BLaER1 (cell line): ENCODE results near the gene EPHA6.

Experiments used
- H3K27ac ChIP-seq: shearing (Covaris generic); formaldehyde crosslinking; 2 replicates; pipeline ENCODE4 v1.8.1; 2022
- H3K27me3 ChIP-seq: shearing (Covaris generic); formaldehyde crosslinking; 2 replicates; pipeline ENCODE4 v1.8.1; 2022
- H3K36me3 ChIP-seq: shearing (Covaris generic); formaldehyde crosslinking; 2 replicates; pipeline ENCODE4 v1.8.1; 2022
- H3K4me1 ChIP-seq: shearing (Covaris generic); formaldehyde crosslinking; 2 replicates; pipeline ENCODE4 v1.8.1; 2022
- H3K4me2 ChIP-seq: shearing (Covaris generic); formaldehyde crosslinking; 2 replicates; pipeline ENCODE4 v1.8.1; 2022
- H3K4me3 ChIP-seq: shearing (Covaris generic); formaldehyde crosslinking; 2 replicates; pipeline ENCODE4 v1.8.1; 2022
- H3K9ac ChIP-seq: shearing (Covaris generic); formaldehyde crosslinking; 2 replicates; pipeline ENCODE4 v1.8.1; 2022
- H3K9me3 ChIP-seq: shearing (Covaris generic); formaldehyde crosslinking; 2 replicates; pipeline ENCODE4 v1.8.1; 2022
- H4K20me1 ChIP-seq: shearing (Covaris generic); formaldehyde crosslinking; 2 replicates; pipeline ENCODE4 v1.8.1; 2022
- Cebpa-rat ChIP-seq: shearing (Covaris generic); IDR thresholded peaks from 2 replicates; pipeline ENCODE4 v1.8.1; 2022

Gene EPHA6

DNA sequence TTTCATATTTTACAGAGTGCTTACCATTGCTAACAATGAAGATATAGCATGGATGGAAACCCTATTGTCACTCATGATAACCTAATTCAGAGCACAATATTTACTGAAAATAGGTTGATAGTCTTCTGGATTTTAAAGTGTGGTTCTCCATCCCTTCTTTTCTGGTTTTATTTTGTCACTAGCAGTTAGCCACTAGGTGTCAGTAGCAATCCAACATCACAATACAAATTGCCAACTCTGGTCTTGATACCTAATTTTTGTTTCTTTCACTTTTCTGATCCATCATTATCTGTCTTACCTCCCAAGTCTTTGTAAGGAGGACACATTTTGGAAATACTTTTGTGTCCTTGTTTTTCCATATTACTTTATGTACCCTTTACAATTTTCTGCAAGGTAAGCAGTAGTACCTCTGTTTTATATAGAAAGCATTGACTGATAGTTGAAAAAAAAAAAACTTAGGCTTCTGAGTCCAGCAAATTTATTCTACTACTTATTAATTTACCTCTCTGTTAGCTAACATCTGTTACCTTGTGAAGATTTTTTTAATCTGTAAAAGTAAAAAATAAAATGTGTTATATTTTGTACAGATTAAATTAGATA lies 979.1 kb downstream of the EPHA6 start:
- no peaks in the 10 kb centered on the region for H3K9me3 ChIP-seq
- H3K27ac ChIP-seq: no peak overlapping the region
- no peak overlapping the region for H3K9ac ChIP-seq
- no peaks in the 10 kb centered on the region for H4K20me1 ChIP-seq
- H3K27me3 ChIP-seq: no peaks in the 10 kb centered on the region
- H3K4me1 ChIP-seq: no peaks in the 10 kb centered on the region
- no peaks in the 10 kb centered on the region for H3K36me3 ChIP-seq
- no peak overlapping the region for H3K4me2 ChIP-seq
- no peak for TF ChIP-seq Cebpa-rat
- no peak overlapping the region for H3K4me3 ChIP-seq

DNA sequence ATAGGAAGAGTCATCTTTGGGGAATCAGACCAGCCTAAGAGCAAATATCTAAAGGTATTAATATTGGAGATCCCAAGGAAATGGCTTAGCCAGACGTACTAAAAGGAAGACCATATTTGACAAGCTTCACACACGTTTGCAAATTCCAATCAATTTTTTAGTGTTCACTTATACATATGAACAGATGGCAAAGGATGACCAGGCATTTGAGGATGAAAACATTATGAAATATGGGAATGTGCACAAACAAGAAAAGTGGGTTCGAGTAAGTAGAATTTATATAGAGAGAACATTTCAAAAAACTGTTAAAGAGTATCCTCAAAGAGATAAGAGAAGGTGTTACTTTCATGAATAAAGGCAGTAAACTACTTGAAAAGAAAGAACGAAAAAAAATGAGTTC lies 981.6 kb downstream of the EPHA6 start:
- Histone ChIP-seq H3K27ac (no peak overlapping the region), H3K4me2 (no peak overlapping the region), H3K9me3 (no peaks in the 10 kb centered on the region), H3K36me3 (no peaks in the 10 kb centered on the region), H3K4me1 (no peaks in the 10 kb centered on the region), H3K27me3 (no peaks in the 10 kb centered on the region), H3K9ac (no peak overlapping the region), H4K20me1 (no peaks in the 10 kb centered on the region), H3K4me3 (no peak overlapping the region)
- no peak for TF ChIP-seq Cebpa-rat
